Karpas-422 (cell line): Measurements from ENCODE around the gene TMEM132C. TPM values are rescaled to one million over a fixed set of nuclear protein-coding genes. Genes with fewer than 3 reads are reported as not detected.

Experiments
- DNase-seq: peaks from one replicate; pipeline ENCODE4 v3.0.0-alpha.2; 2015
- H2AFZ ChIP-seq: fragments of 200-600 bp; sonication (generic); 2 replicates; pipeline ENCODE4 v1.6.1; 2014; ENCODE audit warnings: antibody characterized with exemption, low read length, mixed read lengths
- H3K27ac ChIP-seq: fragments of 200-600 bp; sonication (generic); 2 replicates; pipeline ENCODE4 v1.5.1; 2014; ENCODE audit warnings: mild to moderate bottlenecking, low read length, moderate library complexity
- H3K27me3 ChIP-seq: fragments of 200-600 bp; sonication (generic); 2 replicates; pipeline ENCODE4 v1.6.1; 2014; ENCODE audit warnings: low read length, mixed read lengths
- H3K36me3 ChIP-seq: fragments of 200-600 bp; sonication (generic); 2 replicates; pipeline ENCODE4 v1.6.1; 2014; ENCODE audit warnings: low read length, mixed read lengths; ENCODE audit not compliant: insufficient read depth
- H3K4me1 ChIP-seq: fragments of 200-600 bp; sonication (generic); 2 replicates; pipeline ENCODE4 v1.6.1; 2014; ENCODE audit warnings: mild to moderate bottlenecking, low read length, mixed read lengths
- H3K4me2 ChIP-seq: fragments of 200-600 bp; sonication (generic); 2 replicates; pipeline ENCODE4 v1.6.1; 2014; ENCODE audit warnings: low read length, low read depth, mild to moderate bottlenecking; ENCODE audit not compliant: poor library complexity, severe bottlenecking
- H3K4me3 ChIP-seq: fragments of 200-600 bp; sonication (generic); 2 replicates; pipeline ENCODE4 v1.5.1; 2014; ENCODE audit warnings: mild to moderate bottlenecking, antibody characterized with exemption, low read length, mixed read lengths
- H3K79me2 ChIP-seq: fragments of 200-600 bp; sonication (generic); 2 replicates; pipeline ENCODE4 v1.6.1; 2014; ENCODE audit warnings: mild to moderate bottlenecking, low read length, mixed read lengths
- H3K9ac ChIP-seq: fragments of 200-600 bp; sonication (generic); 2 replicates; pipeline ENCODE4 v1.6.0; 2014; ENCODE audit warnings: low read length
- H3K9me2 ChIP-seq: fragments of 200-600 bp; sonication (generic), shearing (Covaris generic); replicated peaks from 2 replicates; pipeline ENCODE4 v1.6.0; 2014; ENCODE audit warnings: mild to moderate bottlenecking, low read length, moderate library complexity; ENCODE audit not compliant: insufficient read depth
- H3K9me3 ChIP-seq: fragments of 300-700, 200-600 bp; sonication (generic); 2 replicates; pipeline ENCODE4 v1.6.1; 2014; ENCODE audit warnings: low read length, mixed read lengths
- H4K20me1 ChIP-seq: fragments of 200-600 bp; sonication (generic); 2 replicates; pipeline ENCODE4 v1.6.1; 2014; ENCODE audit warnings: mild to moderate bottlenecking, antibody characterized with exemption, low read length, low read depth; ENCODE audit not compliant: insufficient read depth
- total RNA-seq: library from RNA; depleted of rRNA; stranded (reverse); fragments of >200 nt; shearing (Covaris generic); gene quantifications from 2 replicates; pipeline ENCODE4 v1.2.3, GENCODE V29; 2014; ENCODE audit warnings: low replicate concordance

TMEM132C gene
- total RNA-seq, 1 experiment from 2014 or later: not detected

GRCh38 chr12:128671528-128672042, 404.6 kb downstream of the TMEM132C start:
- Histone ChIP-seq H3K79me2 (no peaks in the 10 kb centered on the region), H3K4me2 (no peak overlapping the region), H3K9me2 (no peaks in the 10 kb centered on the region), H2AFZ (no peak overlapping the region), H3K9ac (no peak overlapping the region), H3K9me3 (no peaks in the 10 kb centered on the region), H3K27ac (no peak overlapping the region), H3K4me1 (no peaks in the 10 kb centered on the region), H3K36me3 (no peaks in the 10 kb centered on the region), H4K20me1 (no peaks in the 10 kb centered on the region), H3K4me3 (no peak overlapping the region), H3K27me3 (no peaks in the 10 kb centered on the region)
- DNase-seq: no peak

GRCh38 chr12:128672428-128672827, 405.5 kb downstream of the TMEM132C start:
- no peaks in the 10 kb centered on the region for H3K36me3 ChIP-seq
- no peak overlapping the region for H3K4me2 ChIP-seq
- no peaks in the 10 kb centered on the region for H3K79me2 ChIP-seq
- H4K20me1 ChIP-seq: no peaks in the 10 kb centered on the region
- no peak for DNase-seq
- no peaks in the 10 kb centered on the region for H3K27me3 ChIP-seq
- no peak overlapping the region for H3K9ac ChIP-seq
- no peak overlapping the region for H2AFZ ChIP-seq
- H3K4me3 ChIP-seq: no peak overlapping the region
- no peaks in the 10 kb centered on the region for H3K9me3 ChIP-seq
- no peaks in the 10 kb centered on the region for H3K4me1 ChIP-seq
- no peak overlapping the region for H3K27ac ChIP-seq
- H3K9me2 ChIP-seq: no peaks in the 10 kb centered on the region

- Histone ChIP-seq H3K27ac (no peak overlapping the region), H3K4me2 (no peak overlapping the region), H3K36me3 (no peaks in the 10 kb centered on the region), H3K9me3 (no peaks in the 10 kb centered on the region), H3K9ac (no peak overlapping the region), H4K20me1 (no peaks in the 10 kb centered on the region), H3K27me3 (no peaks in the 10 kb centered on the region), H2AFZ (no peak overlapping the region), H3K4me1 (no peaks in the 10 kb centered on the region), H3K79me2 (no peaks in the 10 kb centered on the region), H3K9me2 (no peaks in the 10 kb centered on the region), H3K4me3 (no peak overlapping the region)
- no peak for DNase-seq
These were observed 405.9 kb downstream of the TMEM132C start for GRCh38 chr12:128672893-128673292.

DNA sequence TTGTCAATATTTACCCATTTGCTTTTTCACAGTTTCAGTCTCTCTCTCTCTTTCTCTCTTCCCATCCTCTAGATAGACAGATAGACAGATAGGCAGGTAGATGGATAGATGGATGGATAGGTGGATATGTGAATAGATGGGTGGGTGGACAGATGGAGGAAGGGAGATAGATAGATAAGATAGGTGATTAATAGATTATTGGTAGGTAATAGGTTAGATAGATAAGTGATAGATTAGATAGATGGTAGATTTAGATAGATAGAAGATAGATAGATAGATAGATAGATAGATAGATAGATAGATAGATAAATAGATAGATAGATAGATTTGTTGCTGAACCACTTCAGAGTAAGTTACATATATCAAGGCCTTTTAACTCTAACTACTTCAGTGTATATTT, 408.6 kb downstream of the TMEM132C start:
- Histone ChIP-seq H3K9me2 (no peaks in the 10 kb centered on the region), H3K4me2 (no peak overlapping the region), H3K4me1 (no peaks in the 10 kb centered on the region), H2AFZ (no peak overlapping the region), H3K4me3 (no peak overlapping the region), H3K9me3 (no peaks in the 10 kb centered on the region), H3K9ac (no peak overlapping the region), H3K36me3 (no peaks in the 10 kb centered on the region), H3K27ac (no peak overlapping the region), H3K27me3 (no peaks in the 10 kb centered on the region), H4K20me1 (no peaks in the 10 kb centered on the region), H3K79me2 (no peaks in the 10 kb centered on the region)
- no peak for DNase-seq

DNA sequence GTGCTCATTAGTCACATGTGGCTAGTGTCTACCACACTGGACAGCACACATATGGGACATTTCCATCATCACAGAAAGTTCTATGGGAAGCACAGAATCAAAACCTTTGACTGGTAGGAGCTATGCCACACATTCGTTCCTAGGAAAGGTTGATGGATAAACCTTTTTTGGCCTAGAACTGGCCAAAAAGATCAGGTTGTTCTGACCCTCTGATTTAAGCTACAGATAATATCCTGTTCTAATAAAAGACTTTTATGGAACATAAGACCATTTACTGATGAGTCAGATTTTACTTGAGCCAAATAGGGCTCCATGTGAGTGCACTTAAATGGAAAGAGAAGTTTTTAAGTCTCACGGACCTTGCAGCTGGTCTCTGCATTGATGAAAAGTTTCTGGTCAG, 413.6 kb downstream of the TMEM132C start:
- Histone ChIP-seq H3K9me2 (no peaks in the 10 kb centered on the region), H3K9me3 (no peaks in the 10 kb centered on the region), H4K20me1 (no peaks in the 10 kb centered on the region), H3K27me3 (no peaks in the 10 kb centered on the region), H3K4me2 (no peak overlapping the region), H3K27ac (no peak overlapping the region), H3K9ac (no peak overlapping the region), H3K36me3 (no peaks in the 10 kb centered on the region), H3K79me2 (no peaks in the 10 kb centered on the region), H3K4me1 (no peaks in the 10 kb centered on the region), H2AFZ (no peak overlapping the region), H3K4me3 (no peak overlapping the region)
- no peak for DNase-seq

GRCh38 chr12:128682548-128683275, 415.7 kb downstream of the TMEM132C start:
- Histone ChIP-seq H3K9me3 (no peaks in the 10 kb centered on the region), H3K4me1 (no peaks in the 10 kb centered on the region), H3K36me3 (no peaks in the 10 kb centered on the region), H3K9ac (no peak overlapping the region), H3K9me2 (no peaks in the 10 kb centered on the region), H3K4me2 (no peak overlapping the region), H3K27ac (no peak overlapping the region), H3K79me2 (no peaks in the 10 kb centered on the region), H3K4me3 (no peak overlapping the region), H3K27me3 (no peaks in the 10 kb centered on the region), H4K20me1 (no peaks in the 10 kb centered on the region), H2AFZ (no peak overlapping the region)
- DNase-seq: no peak

- no peaks in the 10 kb centered on the region for H3K4me1 ChIP-seq
- H3K36me3 ChIP-seq: no peaks in the 10 kb centered on the region
- no peak overlapping the region for H3K27ac ChIP-seq
- H3K79me2 ChIP-seq: no peaks in the 10 kb centered on the region
- H3K9me2 ChIP-seq: no peaks in the 10 kb centered on the region
- H3K4me3 ChIP-seq: no peak overlapping the region
- H3K9me3 ChIP-seq: no peaks in the 10 kb centered on the region
- DNase-seq: no peak
- no peaks in the 10 kb centered on the region for H4K20me1 ChIP-seq
- H3K9ac ChIP-seq: no peak overlapping the region
- H3K4me2 ChIP-seq: no peak overlapping the region
- H2AFZ ChIP-seq: no peak overlapping the region
- no peaks in the 10 kb centered on the region for H3K27me3 ChIP-seq
These were observed 417.4 kb downstream of the TMEM132C start for GRCh38 chr12:128684352-128684751.

GRCh38 chr12:128685903-128686475, 419.0 kb downstream of the TMEM132C start:
- H3K9me2 ChIP-seq: no peaks in the 10 kb centered on the region
- no peaks in the 10 kb centered on the region for H3K36me3 ChIP-seq
- DNase-seq: no peak
- H3K4me3 ChIP-seq: no peak overlapping the region
- H3K27ac ChIP-seq: no peak overlapping the region
- H3K4me2 ChIP-seq: no peak overlapping the region
- no peak overlapping the region for H2AFZ ChIP-seq
- no peaks in the 10 kb centered on the region for H3K9me3 ChIP-seq
- no peaks in the 10 kb centered on the region for H4K20me1 ChIP-seq
- H3K4me1 ChIP-seq: no peaks in the 10 kb centered on the region
- H3K9ac ChIP-seq: no peak overlapping the region
- no peaks in the 10 kb centered on the region for H3K79me2 ChIP-seq
- H3K27me3 ChIP-seq: no peaks in the 10 kb centered on the region
